GM18517 (cell line): ENCODE results near the gene ZBTB3.
"Not testable (repeated sequence)": the region's sequence is repeated elsewhere in the genome, so short reads cannot be mapped to it uniquely, and the experiment has no call there.

Experiments
- ATAC-seq: cut with Tn5 transposase; IDR thresholded peaks from one replicate; pipeline ENCODE4 v1.9.1; 2021; ENCODE audit warnings: mild to moderate bottlenecking, moderate library complexity; ENCODE audit not compliant: unreplicated experiment

The ZBTB3 gene

GRCh38 chr11:62757846-62758788 lies 4.2 kb upstream of the ZBTB3 start:
- ATAC-seq, result no peak

- no peak for ATAC-seq
Observed at GRCh38 chr11:62755086-62755615, 1.2 kb upstream of the ZBTB3 start.

- ATAC-seq, result peak; percentile 4
Observed at GRCh38 chr11:62752994-62753735, 795 bp downstream of the ZBTB3 start.

- ATAC-seq, result no peak
Observed at GRCh38 chr11:62752177-62752785, 1.7 kb downstream of the ZBTB3 start.

- ATAC-seq, result not testable (repeated sequence)
Observed at GRCh38 chr11:62749931-62750330, 4.0 kb downstream of the ZBTB3 start.

- ATAC-seq, result no peak
Observed at GRCh38 chr11:62747475-62748160, 6.3 kb downstream of the ZBTB3 start.

GRCh38 chr11:62737196-62737595 lies 16.8 kb downstream of the ZBTB3 start:
- ATAC-seq, result no peak

- ATAC-seq, result no peak
Observed at GRCh38 chr11:62732830-62733229, 21.1 kb downstream of the ZBTB3 start.

GRCh38 chr11:62730076-62730475 lies 23.9 kb downstream of the ZBTB3 start:
- not testable (repeated sequence) for ATAC-seq

GRCh38 chr11:62728171-62728988 lies 25.6 kb downstream of the ZBTB3 start, which contains the start of gene TTC9C:
Gene TTC9C (plus strand): TSS chr11:62728486. CDS start chr11:62728849, 363 bp downstream.
- peak; percentile 9 for ATAC-seq

- ATAC-seq, result peak; percentile 61
Observed at GRCh38 chr11:62727872-62728170, 26.1 kb downstream of the ZBTB3 start.

- peak; percentile 58 for ATAC-seq
Observed at GRCh38 chr11:62727165-62727871, 26.6 kb downstream of the ZBTB3 start, which contains the start of gene HNRNPUL2. Gene HNRNPUL2 (minus strand): TSS chr11:62727457. CDS start chr11:62727156, 301 bp downstream.

- ATAC-seq, result no peak
Observed at GRCh38 chr11:62726915-62727164, 27.1 kb downstream of the ZBTB3 start.

GRCh38 chr11:62726156-62726914 lies 27.6 kb downstream of the ZBTB3 start:
- peak; percentile 1 for ATAC-seq

- no peak for ATAC-seq
Observed at GRCh38 chr11:62725646-62726045, 28.3 kb downstream of the ZBTB3 start.

GRCh38 chr11:62724171-62724570 lies 29.8 kb downstream of the ZBTB3 start:
- no peak for ATAC-seq

- no peak for ATAC-seq
Observed at GRCh38 chr11:62721994-62722393, 32.0 kb downstream of the ZBTB3 start.

GRCh38 chr11:62719302-62719978 lies 34.5 kb downstream of the ZBTB3 start:
- ATAC-seq, result no peak
